WTC11 (cell line): Measurements from ENCODE around the gene PSENEN.

Experiments
- ATF2 ChIP-seq: sonication (generic); formaldehyde crosslinking; IDR thresholded peaks from 2 replicates; pipeline ENCODE4 v1.8.1; 2022; ENCODE audit warnings: low read depth, missing genetic modification reagents, borderline replicate concordance
- CTCF ChIP-seq: fragments of 200-600 bp; IDR thresholded peaks from 2 replicates; pipeline ENCODE4 v1.8.0; 2022; ENCODE audit warnings: antibody characterized with exemption
- JUN ChIP-seq: sonication (generic); formaldehyde crosslinking; IDR thresholded peaks from 2 replicates; pipeline ENCODE4 v1.8.0; 2023; ENCODE audit warnings: mild to moderate bottlenecking, missing genetic modification reagents
- NFYB ChIP-seq: sonication (generic); formaldehyde crosslinking; conservative IDR thresholded peaks from 2 replicates; pipeline ENCODE4 v1.8.0; 2022; ENCODE audit warnings: low read depth, missing genetic modification reagents
- NR2C2 ChIP-seq: sonication (generic); formaldehyde crosslinking; IDR thresholded peaks from 2 replicates; pipeline ENCODE4 v1.8.0; 2022; ENCODE audit warnings: mild to moderate bottlenecking, missing genetic modification reagents
- NR3C1 ChIP-seq: sonication (generic); formaldehyde crosslinking; conservative IDR thresholded peaks from 2 replicates; pipeline ENCODE4 v1.8.1; 2023; ENCODE audit warnings: low read depth, mild to moderate bottlenecking, missing genetic modification reagents
- PREB ChIP-seq: sonication (generic); formaldehyde crosslinking; IDR thresholded peaks from 2 replicates; pipeline ENCODE4 v1.8.1; 2022; ENCODE audit warnings: mild to moderate bottlenecking, missing genetic modification reagents, moderate library complexity, borderline replicate concordance
- RELA ChIP-seq: sonication (generic); formaldehyde crosslinking; IDR thresholded peaks from 2 replicates; pipeline ENCODE4 v1.8.1; 2022; ENCODE audit warnings: missing genetic modification reagents, mild to moderate bottlenecking, borderline replicate concordance
- USF1 ChIP-seq: sonication (generic); formaldehyde crosslinking; IDR thresholded peaks from 2 replicates; pipeline ENCODE4 v1.8.0; 2022; ENCODE audit warnings: mild to moderate bottlenecking, missing genetic modification reagents
- ZNF396 ChIP-seq: fragments of 250-450 bp; sonication (Bioruptor Pico); IDR thresholded peaks from 2 replicates; pipeline ENCODE4 v1.8.0; 2021; ENCODE audit warnings: mild to moderate bottlenecking, moderate library complexity, borderline replicate concordance

- no peak for TF ChIP-seq NR2C2
- TF ChIP-seq PREB: no peak
- no peak for TF ChIP-seq USF1 (CRISPR knock-in tag)
- TF ChIP-seq RELA (CRISPR knock-in tag): no peak
- no peak for TF ChIP-seq ZNF396 (CRISPR knock-in tag)
- TF ChIP-seq NFYB: no peak
- TF ChIP-seq NR3C1: no peak
- no peak for TF ChIP-seq ATF2
- TF ChIP-seq JUN (CRISPR knock-in tag): no peak
- TF ChIP-seq CTCF: no peak
Observed at GRCh38 chr19:35727956-35728706, 17.3 kb upstream of the PSENEN start.
